H1 (cell line): ENCODE results near the gene RNF212. TPM values are rescaled to one million over a fixed set of nuclear protein-coding genes. Genes with fewer than 3 reads are reported as not detected.

Experiments
- CTCF ChIA-PET: fragments of 300-600 bp; sonication (Branson Sonifier 250); formaldehyde crosslinking; loops from one replicate; lab custom pipeline; 2021; ENCODE audit not compliant: partially characterized antibody; lab: Charles Lee
- POLR2A ChIA-PET: fragments of 300-600 bp; sonication (Branson Sonifier 250); formaldehyde crosslinking; loops from one replicate; lab custom pipeline; 2021; ENCODE audit warnings: inconsistent platforms; ENCODE audit not compliant: partially characterized antibody; lab: Charles Lee
- DNase-seq, 2 experiments: peaks; one replicate each; pipeline versions ENCODE4 v3.0.0 to v3.0.0-alpha.2; 2010 to 2022; ENCODE audit warnings: low spot score in 2 of 2, low read depth in 1 of 2, mixed read lengths in 1 of 2
- FAIRE-seq: peaks from 2 replicates; lab custom pipeline; 2011; peaks lifted over from hg19 to GRCh38; lab: Jason Lieb, UNC
- H2AFZ ChIP-seq: 2 replicates; pipeline ENCODE4 v1.8.1; 2012; ENCODE audit warnings: low read length, inconsistent platforms
- H2AK5ac ChIP-seq: 2 replicates; pipeline ENCODE4 v1.6.1; 2013; ENCODE audit warnings: low read depth, low read length
- H2BK120ac ChIP-seq: replicated peaks from 2 replicates; pipeline ENCODE3; 2013; ENCODE audit warnings: low read depth, low read length, inconsistent platforms
- H2BK12ac ChIP-seq: 2 replicates; pipeline ENCODE4 v1.6.1; 2013; ENCODE audit warnings: low read depth, low read length
- H2BK15ac ChIP-seq: 2 replicates; pipeline ENCODE4 v1.6.1; 2013; ENCODE audit warnings: low read length
- H2BK20ac ChIP-seq: 2 replicates; pipeline ENCODE4 v1.6.1; 2013; ENCODE audit warnings: low read length
- H2BK5ac ChIP-seq: 2 replicates; pipeline ENCODE4 v1.6.1; 2013; ENCODE audit warnings: low read depth, low read length
- H3K14ac ChIP-seq: 2 replicates; pipeline ENCODE4 v1.6.1; 2013; ENCODE audit warnings: inconsistent platforms; ENCODE audit not compliant: insufficient read length
- H3K18ac ChIP-seq: 2 replicates; pipeline ENCODE4 v1.6.1; 2013; ENCODE audit warnings: low read length; ENCODE audit errors: extremely low read depth
- H3K23ac ChIP-seq: 2 replicates; pipeline ENCODE4 v1.6.1; 2013; ENCODE audit warnings: inconsistent platforms; ENCODE audit not compliant: insufficient read length
- H3K23me2 ChIP-seq: 2 replicates; pipeline ENCODE4 v1.6.1; 2013; ENCODE audit warnings: low read depth, low read length
- H3K27ac ChIP-seq: 2 replicates; pipeline ENCODE4 v1.6.1; 2011; ENCODE audit warnings: low read depth, low read length, inconsistent platforms
- H3K27me3 ChIP-seq, 4 experiments: replicated peaks in 1 of 4; 1 replicate in 1 of 4; 2 replicates in 3 of 4; pipeline versions ENCODE4 v1.6.1 to v1.8.1; 2011 to 2013; ENCODE audit warnings: low read length in 3 of 4, mild to moderate bottlenecking in 3 of 4, inconsistent platforms in 2 of 4, mixed read lengths in 2 of 4, moderate library complexity in 1 of 4; ENCODE audit not compliant: control insufficient read depth in 3 of 4, insufficient read depth in 3 of 4; ENCODE audit errors: extremely low read depth in 1 of 4
- H3K36me3 ChIP-seq, 4 experiments: 2 replicates each; pipeline versions ENCODE4 v1.6.1 to v1.8.1; 2011 to 2013; ENCODE audit warnings: mild to moderate bottlenecking in 4 of 4, low read length in 3 of 4, moderate library complexity in 2 of 4, control low read depth in 1 of 4, inconsistent platforms in 1 of 4; ENCODE audit not compliant: insufficient read depth in 4 of 4, control insufficient read depth in 2 of 4
- H3K4ac ChIP-seq: replicated peaks from 2 replicates; pipeline ENCODE3; 2013; ENCODE audit warnings: low read length, low read depth, mixed read lengths, inconsistent platforms; ENCODE audit not compliant: insufficient read length
- H3K4me1 ChIP-seq, 4 experiments: replicated peaks in 1 of 4; 1 replicate in 1 of 4; 2 replicates in 3 of 4; pipeline versions ENCODE4 v1.6.1 to v1.8.1; 2011 to 2013; ENCODE audit warnings: low read length in 3 of 4, inconsistent platforms in 2 of 4, mixed read lengths in 1 of 4; ENCODE audit not compliant: insufficient read depth in 4 of 4, control insufficient read depth in 3 of 4
- H3K4me2 ChIP-seq, 2 experiments: 2 replicates each; pipeline versions ENCODE4 v1.6.1 to v1.8.1; 2011 to 2013; ENCODE audit warnings: low read depth in 2 of 2, low read length in 2 of 2, control low read depth in 1 of 2, inconsistent platforms in 1 of 2, mild to moderate bottlenecking in 1 of 2; ENCODE audit not compliant: insufficient read depth in 1 of 2
- H3K4me3 ChIP-seq, 4 experiments: fragments of 200-600, 300-600 bp in 1 of 4; sonication (generic), shearing (Covaris generic), sonication (Bioruptor Twin) in 1 of 4; 2 replicates each; pipeline versions ENCODE4 v1.5.1 to v1.8.1; 2011 to 2016; ENCODE audit warnings: low read length in 4 of 4, low read depth in 3 of 4, control low read depth in 2 of 4, inconsistent platforms in 2 of 4, mild to moderate bottlenecking in 2 of 4, mixed read lengths in 1 of 4, moderate library complexity in 1 of 4; ENCODE audit not compliant: insufficient read depth in 2 of 4; ENCODE audit errors: extremely low read depth in 1 of 4
- H3K56ac ChIP-seq: replicated peaks from 2 replicates; pipeline ENCODE3; 2013; ENCODE audit warnings: low read depth, mild to moderate bottlenecking, mixed read lengths, low read length, inconsistent platforms; ENCODE audit not compliant: insufficient read length
- H3K79me1 ChIP-seq: 2 replicates; pipeline ENCODE4 v1.6.1; 2013; ENCODE audit warnings: low read depth, low read length, control low read depth
- H3K79me2 ChIP-seq, 2 experiments: 2 replicates each; pipeline versions ENCODE4 v1.6.1 to v1.8.1; 2012 to 2013; ENCODE audit warnings: low read length in 2 of 2, mild to moderate bottlenecking in 2 of 2, inconsistent platforms in 1 of 2; ENCODE audit not compliant: insufficient read depth in 2 of 2, control insufficient read depth in 1 of 2
- H3K9ac ChIP-seq, 4 experiments: replicated peaks in 1 of 4; 1 replicate in 1 of 4; 2 replicates in 3 of 4; pipeline versions ENCODE4 v1.6.1 to v1.8.1; 2011 to 2013; ENCODE audit warnings: low read depth in 3 of 4, low read length in 3 of 4, control low read depth in 2 of 4, mild to moderate bottlenecking in 2 of 4, moderate library complexity in 2 of 4, inconsistent platforms in 1 of 4; ENCODE audit errors: extremely low read depth in 1 of 4
- H3K9me3 ChIP-seq, 2 experiments: 2 replicates each; pipeline versions ENCODE4 v1.6.1 to v1.8.1; 2012 to 2013; ENCODE audit warnings: mild to moderate bottlenecking in 2 of 2, moderate library complexity in 2 of 2, control low read depth in 1 of 2, inconsistent platforms in 1 of 2, low read depth in 1 of 2, low read length in 1 of 2, mixed read lengths in 1 of 2; ENCODE audit not compliant: insufficient read depth in 2 of 2
- H4K20me1 ChIP-seq, 2 experiments: replicated peaks in 1 of 2; 2 replicates each; pipeline versions ENCODE3 to v1.8.1; 2011 to 2013; ENCODE audit warnings: inconsistent platforms in 2 of 2, low read length in 2 of 2, mild to moderate bottlenecking in 1 of 2; ENCODE audit not compliant: insufficient read depth in 2 of 2, control insufficient read depth in 1 of 2
- H4K5ac ChIP-seq: 2 replicates; pipeline ENCODE4 v1.6.1; 2013; ENCODE audit warnings: low read length, low read depth, mixed read lengths, inconsistent platforms; ENCODE audit not compliant: insufficient read length
- H4K8ac ChIP-seq: 2 replicates; pipeline ENCODE4 v1.8.0; 2013; ENCODE audit warnings: mild to moderate bottlenecking, moderate library complexity, low read length, inconsistent platforms; ENCODE audit not compliant: insufficient read depth; ENCODE audit errors: extremely low read depth
- H4K91ac ChIP-seq: replicated peaks from 2 replicates; pipeline ENCODE3; 2013; ENCODE audit warnings: low read length, mixed read lengths, inconsistent platforms; ENCODE audit not compliant: insufficient read length
- CBX5 ChIP-seq: fragments of 300-800, 300-1000 bp; sonication (generic); IDR thresholded peaks from 2 replicates; pipeline ENCODE4 v1.7.1; 2016; ENCODE audit warnings: antibody characterized with exemption, low read length, low read depth
- EP300 ChIP-seq, 2 experiments: IDR thresholded peaks; 1 replicate in 1 of 2; 2 replicates in 1 of 2; pipeline ENCODE4 v1.6.1; 2011 to 2012; ENCODE audit warnings: low read depth in 2 of 2, low read length in 2 of 2, mild to moderate bottlenecking in 2 of 2, borderline replicate concordance in 1 of 2, inconsistent platforms in 1 of 2, moderate library complexity in 1 of 2
- GABPA ChIP-seq: IDR thresholded peaks from 2 replicates; pipeline ENCODE4 v1.6.1; 2011; ENCODE audit warnings: mild to moderate bottlenecking, low read length, moderate library complexity, borderline replicate concordance; ENCODE audit not compliant: insufficient read depth
- JUND ChIP-seq: IDR thresholded peaks from 2 replicates; pipeline ENCODE4 v1.6.1; 2011; ENCODE audit warnings: mild to moderate bottlenecking, improper control_type of control experiment, low read length
- KDM1A ChIP-seq: fragments of 200-600, 300-600 bp; sonication (generic); IDR thresholded peaks from 2 replicates; pipeline ENCODE4 v1.7.1; 2016; ENCODE audit warnings: mild to moderate bottlenecking, low read length, borderline replicate concordance
- KDM5A ChIP-seq: fragments of 200-600 bp; IDR thresholded peaks from 2 replicates; pipeline ENCODE4 v1.7.1; 2012; ENCODE audit warnings: mild to moderate bottlenecking, low read length, inconsistent platforms, mixed read lengths
- PHF8 ChIP-seq: fragments of 200-600 bp; sonication (generic); conservative IDR thresholded peaks from 2 replicates; pipeline ENCODE4 v1.7.1; 2012; ENCODE audit warnings: low read depth, mild to moderate bottlenecking, inconsistent platforms, low read length, moderate library complexity
- RAD21 ChIP-seq, 2 experiments: IDR thresholded peaks in 1 of 2; conservative IDR thresholded peaks in 1 of 2; 2 replicates each; pipeline ENCODE4 v1.6.1; 2011; ENCODE audit warnings: low read depth in 2 of 2, low read length in 2 of 2, improper control_type of control experiment in 1 of 2, inconsistent platforms in 1 of 2, mild to moderate bottlenecking in 1 of 2, moderate library complexity in 1 of 2
- RBBP5 ChIP-seq: IDR thresholded peaks from 2 replicates; pipeline ENCODE4 v1.7.1; 2012; ENCODE audit warnings: low read depth, mild to moderate bottlenecking, inconsistent platforms, low read length, moderate library complexity, borderline replicate concordance
- SP2 ChIP-seq: IDR thresholded peaks from 2 replicates; pipeline ENCODE4 v1.6.1; 2012; ENCODE audit warnings: mild to moderate bottlenecking, low read length, inconsistent platforms
- WGBS, 2 experiments: shearing (Covaris generic) in 1 of 2; methylation state at CpG; one replicate each; pipeline versions ENCODE4 v1.1.6 to v1.1.7; 2013 to 2015; ENCODE audit warnings: low lambda C conversion rate in 2 of 2, mixed read lengths in 2 of 2, inconsistent platforms in 1 of 2, low coverage in 1 of 2, missing lambda C conversion rate in 1 of 2; ENCODE audit not compliant: insufficient replicate concordance in 2 of 2, insufficient coverage in 1 of 2, insufficient read length in 1 of 2; ENCODE audit errors: extremely low coverage in 1 of 2, missing lambda C conversion rate in 1 of 2; 5-methylcytosine and 5-hydroxymethylcytosine counted together
- polyA plus RNA-seq, 7 experiments: library from polyadenylated mRNA; depleted of rRNA in 3 of 7; stranded (reverse) in 5 of 7; unstranded in 2 of 7; fragments of >200 nt in 5 of 7; fragments of 200-250 nt in 2 of 7; gene quantifications; 1 replicate in 5 of 7; 2 replicates in 1 of 7; 4 replicates in 1 of 7; pipeline versions ENCODE4 v1.2.1 to v1.2.3, GENCODE V29; 2011 to 2013; ENCODE audit warnings: missing spikeins in 2 of 7, mixed read lengths in 2 of 7
- total RNA-seq: library from RNA; stranded (reverse); fragmentation: NEBNext Ultra II Directional; extraction: Animal tissue kit (Norgen Biotek cat#: 25700); gene quantifications from 2 replicates; pipeline ENCODE4 v1.2.1, GENCODE V29; 2021

RNF212 gene
- total and polyA plus RNA-seq, 2 of the 8 experiments (the other 6 are each of a cell fraction or from before 2014, with no cell fraction given): 3.4 to 5.4 TPM

DNA sequence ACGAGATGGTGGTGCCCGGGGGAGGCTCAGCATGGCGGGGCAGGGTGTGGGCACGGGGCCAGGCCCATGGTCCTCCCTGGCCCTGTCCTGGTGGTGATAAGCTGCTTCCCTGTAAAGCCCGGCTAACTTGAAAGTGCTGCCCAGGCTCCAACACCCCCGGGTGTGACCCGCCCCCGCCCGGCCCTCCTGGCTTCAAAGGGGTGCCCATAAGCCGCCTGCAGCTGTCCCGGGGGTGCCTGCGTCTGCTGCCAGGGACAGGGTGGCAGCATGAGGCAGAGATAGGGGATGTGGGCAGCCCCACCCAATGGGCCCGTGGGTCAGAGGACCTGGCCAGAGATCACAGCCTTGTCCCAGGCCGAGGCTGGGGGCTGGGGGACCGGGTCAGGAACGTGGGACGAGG lies 83.8 kb downstream of the RNF212 start:
- H3K27me3 ChIP-seq: 0 out of 7 replicates have a peak, but pooled peaks cover 0 to 5% (median 0%) of the 10 kb centered on the region in 4 experiments
- H3K9me3 ChIP-seq: no peaks in the 10 kb centered on the region
- no peak overlapping the region for H2AK5ac ChIP-seq
- H3K4me2 ChIP-seq: no peak overlapping the region
- no peak overlapping the region for H3K23ac ChIP-seq
- H2AFZ ChIP-seq: no peak overlapping the region
- DNase-seq (no peak), FAIRE-seq (no peak)
- no peak overlapping the region for H3K9ac ChIP-seq
- H4K5ac ChIP-seq: no peak overlapping the region
- peaks cover 0 to 9% (median 8%) of the 10 kb centered on the region in 4 experiments; a peak in 5 of 8 replicates for H3K36me3 ChIP-seq
- H3K56ac ChIP-seq: no peak overlapping the region
- H2BK20ac ChIP-seq: no peak overlapping the region; the same call in 1 of the 2 replicates
- peak overlapping the region; percentile 65 for H4K91ac ChIP-seq
- no peak overlapping the region for H3K4ac ChIP-seq
- H3K79me2 ChIP-seq: no peaks in the 10 kb centered on the region
- no peak overlapping the region for H4K8ac ChIP-seq
- H3K23me2 ChIP-seq: no peaks in the 10 kb centered on the region; the same call in 1 of the 2 replicates
- POLR2A ChIA-PET: no interaction called here
- H3K4me1 ChIP-seq: peaks cover 0 to 12% (median 4%) of the 10 kb centered on the region in 4 experiments; a peak in 4 of 7 replicates
- no peak overlapping the region for H2BK12ac ChIP-seq
- H3K4me3 ChIP-seq: no peak overlapping the region
- CTCF ChIA-PET: no interaction called here
- H3K27ac ChIP-seq: no peak overlapping the region
- 95% methylated on average over 10 of the region's 17 CpGs; no CpG with 5 or more reads in 1 of the 2 experiments for WGBS, 2 experiments
- H2BK120ac ChIP-seq: no peak overlapping the region
- no peak for TF ChIP-seq PHF8
- TF ChIP-seq JUND: no peak
- TF ChIP-seq CBX5: no peak
- TF ChIP-seq SP2: no peak
- TF ChIP-seq KDM5A: no peak
- no peak for TF ChIP-seq KDM1A
- no peak for TF ChIP-seq RAD21 (IDR thresholded peaks at IDR 0.05 in 1 of 2, conservative IDR thresholded peaks at IDR 0.05 in 1 of 2; ENCODE audit: low read depth in 2 of 2, low read length in 2 of 2)
- TF ChIP-seq RBBP5: no peak
- no peak for TF ChIP-seq GABPA
- TF ChIP-seq EP300 (IDR thresholded peaks at IDR 0.05; ENCODE audit: borderline replicate concordance in 1 of 2, low read depth in 2 of 2, low read length in 2 of 2): no peak
- no peaks in the 10 kb centered on the region for H3K79me1 ChIP-seq
- H3K14ac ChIP-seq: no peak overlapping the region
- H2BK5ac ChIP-seq: no peak overlapping the region
- no peak overlapping the region for H2BK15ac ChIP-seq
- no peak overlapping the region for H3K18ac ChIP-seq
- H4K20me1 ChIP-seq: peaks cover 0 to 11% of the 10 kb centered on the region in 2 experiments
